Small intestine (tissue), 7 donors: ENCODE data around the gene DNMBP. TPM values are rescaled to one million over a fixed set of nuclear protein-coding genes. Genes with fewer than 3 reads are reported as not detected.

Experiments
- DNase-seq, 2 donors: peaks; one replicate each; pipeline versions ENCODE4 v3.0.0 to v3.0.0-alpha.2; 2013
- FAIRE-seq: peaks from 2 replicates; lab custom pipeline; 2012; peaks lifted over from hg19 to GRCh38; lab: Jason Lieb, UNC
- H3K27ac ChIP-seq, 3 donors: one replicate each; pipeline ENCODE4 v1.5.1; 2013; ENCODE audit warnings: low read length in 2 of 3, mild to moderate bottlenecking in 2 of 3, control low read depth in 1 of 3, inconsistent platforms in 1 of 3, low read depth in 1 of 3, moderate library complexity in 1 of 3
- H3K27me3 ChIP-seq, 3 donors: one replicate each; pipeline ENCODE4 v1.6.1; 2013; ENCODE audit warnings: low read length in 3 of 3, inconsistent platforms in 1 of 3; ENCODE audit not compliant: control insufficient read depth in 3 of 3, insufficient read depth in 3 of 3
- H3K36me3 ChIP-seq, 3 donors: one replicate each; pipeline ENCODE4 v1.6.1; 2013; ENCODE audit warnings: low read length in 3 of 3, inconsistent platforms in 1 of 3, low read depth in 1 of 3, mild to moderate bottlenecking in 1 of 3, moderate library complexity in 1 of 3; ENCODE audit not compliant: control insufficient read depth in 3 of 3, insufficient read depth in 2 of 3
- H3K4me1 ChIP-seq, 3 donors: one replicate each; pipeline ENCODE4 v1.6.1; 2013; ENCODE audit warnings: low read length in 2 of 3, inconsistent platforms in 1 of 3, low read depth in 1 of 3, mild to moderate bottlenecking in 1 of 3, moderate library complexity in 1 of 3; ENCODE audit not compliant: control insufficient read depth in 3 of 3, insufficient read depth in 2 of 3
- H3K4me3 ChIP-seq, 3 donors: one replicate each; pipeline ENCODE4 v1.5.1; 2013; ENCODE audit warnings: low read length in 3 of 3, control low read depth in 1 of 3, inconsistent platforms in 1 of 3, low read depth in 1 of 3, mild to moderate bottlenecking in 1 of 3, moderate library complexity in 1 of 3
- H3K9me3 ChIP-seq, 2 donors: one replicate each; pipeline ENCODE4 v1.6.1; 2013; ENCODE audit warnings: low read depth in 1 of 2, low read length in 1 of 2; ENCODE audit not compliant: control insufficient read depth in 2 of 2, insufficient read depth in 1 of 2
- WGBS, 3 donors: extraction: QIAGEN DNeasy Blood & Tissue Kit; methylation state at CpG; one replicate each; pipeline ENCODE4 v1.1.7; 2013; 5-methylcytosine and 5-hydroxymethylcytosine counted together
- polyA plus RNA-seq, 4 donors: library from polyadenylated mRNA; stranded (reverse) in 3 of 4; unstranded in 1 of 4; fragments of 200-250 nt in 3 of 4; fragments of 120-200 nt in 1 of 4; gene quantifications; one replicate each; pipeline versions ENCODE4 v1.2.1 to v1.2.3, GENCODE V29; 2013
- donor health status: healthy with polysubstance abuse.
- donor health status: control.
- donor health status: control.
- donor health status: Bipolar disorder and iron deficiency.
- donor health status: healthy.

Gene DNMBP
- polyA plus RNA-seq, 4 donors = 18.4 to 52.2 (median 28.0) TPM

- H3K27ac ChIP-seq = no peak overlapping the region
- WGBS, 3 donors = 80 to 92% (median 89%) methylated on average over 2 of the region's 2 CpGs
Observed at GRCh38 chr10:100041306-100042002, 31.7 kb upstream of the DNMBP start.

DNA sequence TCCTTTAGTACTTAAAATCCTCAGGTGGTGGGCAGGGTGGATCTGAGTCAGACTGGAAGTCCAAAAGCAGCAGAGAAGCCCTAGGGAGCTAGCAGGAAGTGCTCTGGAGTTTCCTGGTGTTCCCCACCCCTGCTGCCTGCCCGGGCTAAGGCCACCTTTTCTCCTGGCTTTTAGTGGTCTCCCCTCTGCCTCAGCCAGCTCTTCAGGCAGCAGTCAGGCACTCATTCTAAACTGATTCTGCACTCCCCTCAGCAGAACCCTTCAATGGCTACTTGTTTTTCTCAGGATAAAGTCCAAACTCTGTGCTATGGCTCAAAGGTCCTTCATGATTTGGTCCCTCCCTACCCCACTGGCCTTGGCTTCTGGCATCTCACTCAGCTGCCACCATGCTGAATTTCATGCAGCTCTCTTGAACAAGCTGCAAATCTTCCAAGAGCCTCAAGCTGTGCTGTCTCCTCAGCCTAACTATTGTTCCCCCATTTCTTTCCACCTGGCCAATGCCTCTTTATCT is 28.9 kb upstream of the DNMBP start:
- FAIRE-seq (no peak), DNase-seq (peak; percentile 80 to 92)
- Histone ChIP-seq H3K27me3 (no peaks in the 10 kb centered on the region), H3K9me3 (no peaks in the 10 kb centered on the region), H3K4me3 (no peak overlapping the region), H3K36me3 (no peaks in the 10 kb centered on the region), H3K27ac (peak overlapping the region; percentile 70 to 86 (median 77)), H3K4me1 (peaks cover 2 to 20% (median 3%) of the 10 kb centered on the region in 3 donors)
- WGBS, 3 donors = 0 to 27% (median 8%) methylated on average over 1 of the region's 1 CpG

More at GRCh38 chr10:100041306-100042002, 31.7 kb upstream of the DNMBP start:
- DNase-seq (no peak), FAIRE-seq (no peak)
- Histone ChIP-seq H3K36me3 (no peaks in the 10 kb centered on the region), H3K9me3 (no peaks in the 10 kb centered on the region), H3K27me3 (no peaks in the 10 kb centered on the region), H3K4me1 (peaks cover 3 to 27% (median 4%) of the 10 kb centered on the region in 3 donors), H3K4me3 (no peak overlapping the region)

- peaks cover 2 to 20% (median 3%) of the 10 kb centered on the region in 3 donors for H3K4me1 ChIP-seq
- no peaks in the 10 kb centered on the region for H3K27me3 ChIP-seq
- FAIRE-seq (no peak), DNase-seq (peak in 1 of 2 donors; percentile 59)
- H3K9me3 ChIP-seq = peaks cover 0 to 6% of the 10 kb centered on the region in 2 donors
- no peaks in the 10 kb centered on the region for H3K36me3 ChIP-seq
- H3K27ac ChIP-seq = peak overlapping the region; percentile 70 to 86 (median 77)
- H3K4me3 ChIP-seq = no peak overlapping the region
- WGBS, 3 donors = 38 to 56% (median 44%) methylated on average over 5 of the region's 5 CpGs
Observed at GRCh38 chr10:100037758-100038315, 28.1 kb upstream of the DNMBP start.

GRCh38 chr10:100036850-100037249 is 27.1 kb upstream of the DNMBP start:
- no peaks in the 10 kb centered on the region for H3K27me3 ChIP-seq
- H3K4me3 ChIP-seq = no peak overlapping the region
- no peak for FAIRE-seq
- DNase-seq = no peak
- H3K27ac ChIP-seq = no peak overlapping the region
- peaks cover 2 to 20% (median 3%) of the 10 kb centered on the region in 3 donors for H3K4me1 ChIP-seq
- no peaks in the 10 kb centered on the region for H3K36me3 ChIP-seq
- WGBS, 3 donors = 27 to 66% (median 43%) methylated on average over 7 of the region's 7 CpGs
- peaks cover 0 to 8% of the 10 kb centered on the region in 2 donors for H3K9me3 ChIP-seq

- 19 to 63% (median 58%) methylated on average over 1 of the region's 1 CpG for WGBS, 3 donors
- peaks cover 0 to 10% of the 10 kb centered on the region in 2 donors for H3K9me3 ChIP-seq
- H3K36me3 ChIP-seq = no peaks in the 10 kb centered on the region
- no peak overlapping the region for H3K4me3 ChIP-seq
- peaks cover 1 to 13% (median 1%) of the 10 kb centered on the region in 3 donors for H3K4me1 ChIP-seq
- DNase-seq = no peak
- no peaks in the 10 kb centered on the region for H3K27me3 ChIP-seq
- no peak overlapping the region for H3K27ac ChIP-seq
- FAIRE-seq = no peak
Observed at GRCh38 chr10:100033766-100034418, 24.1 kb upstream of the DNMBP start.

- Histone ChIP-seq H3K36me3 (no peaks in the 10 kb centered on the region), H3K4me1 (no peaks in the 10 kb centered on the region), H3K9me3 (peaks cover 0 to 17% of the 10 kb centered on the region in 2 donors), H3K27ac (no peak overlapping the region), H3K4me3 (no peak overlapping the region), H3K27me3 (no peaks in the 10 kb centered on the region)
- no peak for FAIRE-seq
- no peak for DNase-seq
- WGBS, 3 donors = 89 to 97% (median 95%) methylated on average over 1 of the region's 1 CpG
Observed at GRCh38 chr10:100027416-100027815, 17.7 kb upstream of the DNMBP start.

GRCh38 chr10:100025576-100025975 is 15.8 kb upstream of the DNMBP start:
- Histone ChIP-seq H3K27me3 (no peaks in the 10 kb centered on the region), H3K9me3 (peaks cover 0 to 17% of the 10 kb centered on the region in 2 donors), H3K36me3 (no peaks in the 10 kb centered on the region), H3K27ac (no peak overlapping the region), H3K4me3 (no peak overlapping the region), H3K4me1 (no peaks in the 10 kb centered on the region)
- 69 to 87% (median 86%) methylated on average over 5 of the region's 5 CpGs for WGBS, 3 donors
- FAIRE-seq (no peak), DNase-seq (no peak)

GRCh38 chr10:100024748-100025147 is 15.0 kb upstream of the DNMBP start:
- 83 to 89% (median 84%) methylated on average over 11 of the region's 11 CpGs for WGBS, 3 donors
- DNase-seq (no peak), FAIRE-seq (no peak)
- Histone ChIP-seq H3K4me3 (no peak overlapping the region), H3K4me1 (peaks cover 0 to 8% (median 0%) of the 10 kb centered on the region in 3 donors), H3K27ac (no peak overlapping the region), H3K36me3 (no peaks in the 10 kb centered on the region), H3K27me3 (no peaks in the 10 kb centered on the region), H3K9me3 (peaks cover 0 to 17% of the 10 kb centered on the region in 2 donors)
